Nephron (organoid): ENCODE measurements around the gene SLX9.

ENCODE experiments used
- H3K27ac Mint-ChIP-seq, 3 experiments: 2 replicates each; pipeline ENCODE4 v1.8.0; 2020; ENCODE audit warnings: mixed read lengths in 3 of 3, mild to moderate bottlenecking in 2 of 3, moderate library complexity in 1 of 3
- H3K27me3 Mint-ChIP-seq: 2 replicates; pipeline ENCODE4 v1.8.0; 2021; ENCODE audit warnings: low read depth, mild to moderate bottlenecking, moderate library complexity, mixed read lengths
- H3K36me3 Mint-ChIP-seq: 2 replicates; pipeline ENCODE4 v1.8.0; 2020; ENCODE audit warnings: low read depth, mixed read lengths
- H3K4me1 Mint-ChIP-seq: 2 replicates; pipeline ENCODE4 v1.8.0; 2020; ENCODE audit warnings: mixed read lengths
- H3K4me3 Mint-ChIP-seq, 3 experiments: 2 replicates each; pipeline ENCODE4 v1.8.0; 2020; ENCODE audit warnings: mild to moderate bottlenecking in 3 of 3, mixed read lengths in 3 of 3, moderate library complexity in 2 of 3
- H3K9me3 Mint-ChIP-seq: 2 replicates; pipeline ENCODE4 v1.8.0; 2020; ENCODE audit warnings: mixed read lengths
- TF ChIP-seq, protein P1 (sequence below), 3 experiments: fragments of 200-600 bp; sonication (generic); IDR thresholded peaks; one replicate each; pipeline ENCODE4 v1.5.0; 2021; ENCODE audit warnings: antibody characterized with exemption in 3 of 3; ENCODE audit not compliant: unreplicated experiment in 3 of 3

SLX9 gene, protein sequence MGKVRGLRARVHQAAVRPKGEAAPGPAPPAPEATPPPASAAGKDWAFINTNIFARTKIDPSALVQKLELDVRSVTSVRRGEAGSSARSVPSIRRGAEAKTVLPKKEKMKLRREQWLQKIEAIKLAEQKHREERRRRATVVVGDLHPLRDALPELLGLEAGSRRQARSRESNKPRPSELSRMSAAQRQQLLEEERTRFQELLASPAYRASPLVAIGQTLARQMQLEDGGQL

DNA sequence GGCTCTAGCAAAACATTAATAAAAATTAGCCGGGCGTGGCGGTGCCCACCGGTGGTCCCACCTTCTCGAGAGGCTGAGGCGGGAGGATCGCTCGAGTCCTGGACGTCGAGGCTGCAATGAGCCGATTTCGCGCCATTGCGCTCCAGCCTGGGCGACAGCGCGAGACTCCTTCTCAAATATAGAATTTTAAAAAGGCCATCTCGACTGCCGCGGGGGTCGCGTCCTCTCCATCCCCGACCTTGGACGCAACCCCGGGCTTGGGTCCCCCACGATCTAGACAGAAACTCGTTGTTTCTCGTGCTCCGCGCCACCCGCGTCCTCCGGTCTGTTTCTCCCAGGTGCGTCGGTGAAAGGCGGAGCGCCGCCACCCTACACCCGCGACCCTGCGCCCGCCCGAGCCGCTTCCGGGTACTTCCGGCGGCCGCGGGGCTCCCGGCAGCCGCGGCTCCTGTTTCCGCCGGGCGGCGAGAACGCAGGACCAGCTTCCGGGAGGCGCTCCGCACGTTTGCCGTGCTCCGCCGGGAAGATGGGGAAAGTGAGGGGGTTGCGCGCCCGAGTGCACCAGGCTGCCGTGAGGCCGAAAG is at the start of gene SLX9:
Gene SLX9, plus strand, starts transcription at position 498 of the 584 bp plus-strand sequence. Its CDS starts 29 bp downstream, at position 527.
- H3K36me3 Mint-ChIP-seq: peaks cover 7% of the 10 kb centered on the region
- peaks cover 11% of the 10 kb centered on the region for H3K27me3 Mint-ChIP-seq
- peak within 1 kb of the TSS; percentile 56 to 75 (median 68) for H3K27ac Mint-ChIP-seq
- H3K4me1 Mint-ChIP-seq: peaks cover 19% of the 10 kb centered on the region
- no peaks in the 10 kb centered on the region for H3K9me3 Mint-ChIP-seq
- H3K4me3 Mint-ChIP-seq: peak within 1 kb of the TSS; percentile 89 to 93 (median 93)
- TF ChIP-seq, protein P1, sequence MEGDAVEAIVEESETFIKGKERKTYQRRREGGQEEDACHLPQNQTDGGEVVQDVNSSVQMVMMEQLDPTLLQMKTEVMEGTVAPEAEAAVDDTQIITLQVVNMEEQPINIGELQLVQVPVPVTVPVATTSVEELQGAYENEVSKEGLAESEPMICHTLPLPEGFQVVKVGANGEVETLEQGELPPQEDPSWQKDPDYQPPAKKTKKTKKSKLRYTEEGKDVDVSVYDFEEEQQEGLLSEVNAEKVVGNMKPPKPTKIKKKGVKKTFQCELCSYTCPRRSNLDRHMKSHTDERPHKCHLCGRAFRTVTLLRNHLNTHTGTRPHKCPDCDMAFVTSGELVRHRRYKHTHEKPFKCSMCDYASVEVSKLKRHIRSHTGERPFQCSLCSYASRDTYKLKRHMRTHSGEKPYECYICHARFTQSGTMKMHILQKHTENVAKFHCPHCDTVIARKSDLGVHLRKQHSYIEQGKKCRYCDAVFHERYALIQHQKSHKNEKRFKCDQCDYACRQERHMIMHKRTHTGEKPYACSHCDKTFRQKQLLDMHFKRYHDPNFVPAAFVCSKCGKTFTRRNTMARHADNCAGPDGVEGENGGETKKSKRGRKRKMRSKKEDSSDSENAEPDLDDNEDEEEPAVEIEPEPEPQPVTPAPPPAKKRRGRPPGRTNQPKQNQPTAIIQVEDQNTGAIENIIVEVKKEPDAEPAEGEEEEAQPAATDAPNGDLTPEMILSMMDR (IDR thresholded peaks at IDR 0.05; ENCODE audit: unreplicated experiment in 3 of 3): no peak

DNA sequence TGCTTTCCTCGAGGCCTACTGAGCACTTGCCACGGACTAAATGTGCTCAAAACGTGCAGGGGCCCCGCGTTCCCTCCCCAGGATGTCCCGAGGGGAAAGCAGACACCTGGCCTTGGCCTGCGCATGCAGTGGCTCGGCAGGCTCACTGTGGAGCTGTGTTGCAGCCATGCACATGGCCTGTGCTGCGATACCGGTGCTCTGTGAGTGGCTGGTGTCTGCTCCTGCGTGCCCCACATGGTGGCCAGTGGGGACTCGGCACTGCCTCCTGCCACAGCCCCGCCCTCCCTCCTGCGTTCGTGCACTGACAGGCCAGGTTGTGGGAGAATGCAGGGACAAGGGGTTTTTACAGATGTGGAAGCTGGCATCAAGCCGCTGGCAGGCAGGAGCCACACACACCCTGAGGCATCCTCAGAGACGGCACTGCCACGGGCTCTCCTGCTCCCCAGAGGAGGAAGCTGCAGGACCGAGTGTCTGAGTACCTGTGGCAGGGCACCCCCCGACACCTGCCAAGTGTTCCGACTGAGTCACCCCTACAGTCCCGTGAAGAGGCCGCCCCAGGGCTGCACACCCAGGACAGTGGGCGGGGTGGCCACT is 49.4 kb upstream of the SLX9 start:
- H3K9me3 Mint-ChIP-seq: no peaks in the 10 kb centered on the region
- H3K4me1 Mint-ChIP-seq: no peaks in the 10 kb centered on the region
- no peak overlapping the region for H3K4me3 Mint-ChIP-seq
- no peak overlapping the region for H3K27ac Mint-ChIP-seq
- H3K27me3 Mint-ChIP-seq: peaks cover 19% of the 10 kb centered on the region
- TF ChIP-seq, protein P1 (IDR thresholded peaks at IDR 0.05; ENCODE audit: unreplicated experiment in 3 of 3): no peak
- H3K36me3 Mint-ChIP-seq: no peaks in the 10 kb centered on the region

DNA sequence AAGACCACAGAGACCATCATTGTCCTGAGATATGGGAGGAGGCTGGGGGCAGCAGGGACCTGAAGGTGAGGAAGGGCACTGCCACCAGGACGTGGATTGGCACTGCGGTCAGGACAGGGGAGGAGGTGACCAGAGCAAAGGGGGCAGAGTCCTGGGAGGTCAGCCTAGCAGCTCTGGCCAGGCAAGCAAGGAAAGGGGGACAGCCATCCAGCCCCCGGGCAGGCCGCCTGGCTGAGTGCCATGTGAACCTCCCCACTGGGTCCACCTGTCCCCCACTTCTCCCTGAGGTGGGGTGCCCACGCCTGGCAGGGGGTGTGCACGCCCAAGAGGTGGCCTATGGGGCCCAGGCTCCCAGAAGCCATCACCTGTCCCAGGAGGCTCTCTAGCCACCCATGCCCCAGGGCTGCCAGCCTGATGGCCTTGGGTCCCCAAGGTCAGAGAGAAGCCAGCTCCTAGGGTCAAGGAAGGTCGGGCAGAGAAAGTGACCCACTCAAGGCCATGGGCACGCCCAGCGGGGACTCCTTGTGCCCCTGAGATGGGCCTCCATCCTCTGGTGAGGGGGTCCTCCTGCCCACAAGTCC is 48.8 kb upstream of the SLX9 start:
- no peaks in the 10 kb centered on the region for H3K4me1 Mint-ChIP-seq
- TF ChIP-seq, protein P1 (IDR thresholded peaks at IDR 0.05; ENCODE audit: unreplicated experiment in 3 of 3): no peak
- H3K36me3 Mint-ChIP-seq: no peaks in the 10 kb centered on the region
- no peaks in the 10 kb centered on the region for H3K9me3 Mint-ChIP-seq
- no peak overlapping the region for H3K4me3 Mint-ChIP-seq
- no peak overlapping the region for H3K27ac Mint-ChIP-seq
- peaks cover 20% of the 10 kb centered on the region for H3K27me3 Mint-ChIP-seq

DNA sequence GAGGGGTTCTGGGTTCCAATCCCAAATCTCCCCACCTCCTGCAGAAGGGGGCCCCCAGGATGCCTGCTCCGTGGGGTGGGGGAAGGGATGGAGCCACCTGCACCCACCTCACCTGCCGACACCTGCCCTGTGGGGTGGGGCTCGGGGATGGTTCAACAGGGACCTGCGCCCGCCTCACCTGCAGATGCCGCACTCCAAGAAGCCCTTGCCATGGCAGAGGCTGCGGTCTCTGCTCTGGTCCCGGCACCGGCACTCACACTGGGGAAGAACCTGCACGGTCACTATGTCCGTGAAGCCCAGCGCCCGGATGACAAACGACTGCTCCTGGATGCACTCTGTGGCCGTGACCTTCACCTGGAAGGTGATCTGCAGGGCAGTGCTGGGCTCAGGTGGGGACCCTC is 48.2 kb upstream of the SLX9 start:
- TF ChIP-seq, protein P1 (IDR thresholded peaks at IDR 0.05; ENCODE audit: unreplicated experiment in 3 of 3): no peak
- Mint-ChIP-seq H3K9me3 (no peaks in the 10 kb centered on the region), H3K4me3 (no peak overlapping the region), H3K36me3 (no peaks in the 10 kb centered on the region), H3K4me1 (no peaks in the 10 kb centered on the region), H3K27me3 (peaks cover 20% of the 10 kb centered on the region), H3K27ac (no peak overlapping the region)

DNA sequence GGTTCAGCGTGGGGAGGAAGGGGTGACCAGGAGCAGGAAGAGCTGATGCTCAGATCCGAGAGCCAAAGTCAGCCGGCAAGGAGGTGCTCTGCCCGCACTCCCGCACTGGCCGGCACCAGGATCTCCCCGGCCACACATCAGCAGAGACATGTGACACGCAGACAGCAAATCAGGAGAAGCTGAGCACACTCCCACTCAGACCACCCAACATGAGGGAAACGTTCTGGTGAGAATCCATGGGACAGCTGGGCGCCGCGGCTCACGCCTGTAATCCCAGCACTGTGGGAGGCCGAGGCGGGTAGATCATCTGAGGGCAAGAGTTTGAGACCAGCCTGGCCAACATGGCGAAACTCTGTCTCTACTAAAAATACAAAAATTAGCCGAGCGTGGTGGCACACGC is 47.7 kb upstream of the SLX9 start:
- Mint-ChIP-seq H3K4me3 (no peak overlapping the region), H3K27me3 (peaks cover 20% of the 10 kb centered on the region), H3K9me3 (no peaks in the 10 kb centered on the region), H3K27ac (no peak overlapping the region), H3K36me3 (no peaks in the 10 kb centered on the region), H3K4me1 (no peaks in the 10 kb centered on the region)
- TF ChIP-seq, protein P1 (IDR thresholded peaks at IDR 0.05; ENCODE audit: unreplicated experiment in 3 of 3): no peak
